Stimulated activated CD4-positive, alpha-beta T cell treated with anti-CD3 and anti-CD28 coated beads, TNF-alpha, amount 100 ng/mL, for 4 hours (primary cell): Measurements from ENCODE around the gene JPH3.
"Not testable (repeated sequence)": the region's sequence is repeated elsewhere in the genome, so short reads cannot be mapped to it uniquely, and the experiment has no call there.

Experiments
- DNase-seq, 3 experiments: peaks; one replicate each; pipeline ENCODE4 v3.0.0-alpha.2; 2020; ENCODE audit warnings: low read depth in 3 of 3

JPH3 gene

GRCh38 chr16:87713451-87714229 is 111.3 kb downstream of the JPH3 start:
- peak in 2 of 3 experiments; percentile 30 to 34 for DNase-seq

- no peak for DNase-seq
Observed at GRCh38 chr16:87715231-87715630, 112.9 kb downstream of the JPH3 start.

- no peak for DNase-seq
Observed at GRCh38 chr16:87715658-87716057, 113.3 kb downstream of the JPH3 start.

- not testable (repeated sequence) for DNase-seq
Observed at GRCh38 chr16:87718831-87719230, 116.5 kb downstream of the JPH3 start.

- no peak for DNase-seq
Observed at GRCh38 chr16:87720446-87720845, 118.1 kb downstream of the JPH3 start.

GRCh38 chr16:87721622-87722585 is 119.6 kb downstream of the JPH3 start:
- no peak for DNase-seq

- no peak for DNase-seq
Observed at GRCh38 chr16:87722590-87723225, 120.4 kb downstream of the JPH3 start.

- DNase-seq, result no peak
Observed at GRCh38 chr16:87723226-87723623, 120.9 kb downstream of the JPH3 start.

GRCh38 chr16:87724490-87725291 is 122.4 kb downstream of the JPH3 start:
- no peak for DNase-seq

GRCh38 chr16:87725596-87726235 is 123.4 kb downstream of the JPH3 start:
- DNase-seq, result no peak

GRCh38 chr16:87726577-87726976 is 124.3 kb downstream of the JPH3 start:
- DNase-seq, result not testable (repeated sequence)

- no peak for DNase-seq
Observed at GRCh38 chr16:87727346-87727745, 125.0 kb downstream of the JPH3 start.

- no peak for DNase-seq
Observed at GRCh38 chr16:87728026-87728425, 125.7 kb downstream of the JPH3 start.

- DNase-seq, result no peak
Observed at GRCh38 chr16:87729266-87729954, 127.1 kb downstream of the JPH3 start.

- no peak for DNase-seq
Observed at GRCh38 chr16:87731607-87732006, 129.3 kb downstream of the JPH3 start.

- no peak for DNase-seq
Observed at GRCh38 chr16:87733190-87733589, 130.9 kb downstream of the JPH3 start.

GRCh38 chr16:87734644-87735043 is 132.3 kb downstream of the JPH3 start:
- DNase-seq, result no peak

GRCh38 chr16:87735270-87736007 is 133.1 kb downstream of the JPH3 start:
- no peak for DNase-seq

- no peak for DNase-seq
Observed at GRCh38 chr16:87736008-87736382, 133.7 kb downstream of the JPH3 start.

- DNase-seq, result no peak
Observed at GRCh38 chr16:87739801-87740200, 137.5 kb downstream of the JPH3 start.
